Activated T-cell treated with anti-CD3 and anti-CD28 coated beads, Interleukin-2, amount 50 U/mL, for 72 hours (primary cell): Measurements from ENCODE around the gene SUN5. TPM values are rescaled to one million over a fixed set of nuclear protein-coding genes. Genes with fewer than 3 reads are reported as not detected.

Source experiments
- ATAC-seq, 2 donors: fragments of 150-1000 bp; cut with Tn5 transposase; replicated peaks in 1 of 2; 2 replicates each; pipeline ENCODE4 v1.10.0; 2021; ENCODE audit warnings: moderate library complexity in 2 of 2, mild to moderate bottlenecking in 1 of 2
- DNase-seq, 2 donors: peaks; one replicate each; pipeline ENCODE4 v3.0.0; 2021 to 2022; ENCODE audit warnings: mixed read lengths in 1 of 2
- H3K27ac Mint-ChIP-seq: one replicate; pipeline ENCODE4 v1.8.0; 2022; ENCODE audit warnings: mild to moderate bottlenecking, moderate library complexity, mixed read lengths
- H3K27me3 Mint-ChIP-seq: one replicate; pipeline ENCODE4 v1.8.0; 2022; ENCODE audit warnings: low read depth, mixed read lengths
- H3K36me3 Mint-ChIP-seq, 2 donors: one replicate each; pipeline ENCODE4 v1.8.0; 2022; ENCODE audit warnings: mixed read lengths in 2 of 2, mild to moderate bottlenecking in 1 of 2; ENCODE audit not compliant: insufficient read depth in 2 of 2
- H3K4me1 Mint-ChIP-seq: one replicate; pipeline ENCODE4 v1.8.0; 2022; ENCODE audit warnings: low read depth, mixed read lengths
- H3K4me3 Mint-ChIP-seq, 2 donors: one replicate each; pipeline ENCODE4 v1.8.0; 2022; ENCODE audit warnings: mild to moderate bottlenecking in 2 of 2, mixed read lengths in 2 of 2, moderate library complexity in 2 of 2
- H3K9me3 Mint-ChIP-seq, 2 donors: one replicate each; pipeline ENCODE4 v1.8.0; 2022; ENCODE audit warnings: mixed read lengths in 2 of 2
- total RNA-seq, 2 donors: library from RNA; stranded (reverse); gene quantifications; one replicate each; pipeline ENCODE4 v1.2.3, GENCODE V29; 2022

SUN5 gene
- total RNA-seq, 2 donors from 2014 or later = not detected

- no peaks in the 10 kb centered on the region for H3K27me3 Mint-ChIP-seq
- ATAC-seq = no peak
- no peaks in the 10 kb centered on the region for H3K36me3 Mint-ChIP-seq
- H3K9me3 Mint-ChIP-seq = no peaks in the 10 kb centered on the region
- DNase-seq = no peak
- H3K4me3 Mint-ChIP-seq = no peak overlapping the region
- no peaks in the 10 kb centered on the region for H3K4me1 Mint-ChIP-seq
- no peak overlapping the region for H3K27ac Mint-ChIP-seq
These were observed 19.4 kb upstream of the SUN5 start for GRCh38 chr20:33023439-33024242.

DNA sequence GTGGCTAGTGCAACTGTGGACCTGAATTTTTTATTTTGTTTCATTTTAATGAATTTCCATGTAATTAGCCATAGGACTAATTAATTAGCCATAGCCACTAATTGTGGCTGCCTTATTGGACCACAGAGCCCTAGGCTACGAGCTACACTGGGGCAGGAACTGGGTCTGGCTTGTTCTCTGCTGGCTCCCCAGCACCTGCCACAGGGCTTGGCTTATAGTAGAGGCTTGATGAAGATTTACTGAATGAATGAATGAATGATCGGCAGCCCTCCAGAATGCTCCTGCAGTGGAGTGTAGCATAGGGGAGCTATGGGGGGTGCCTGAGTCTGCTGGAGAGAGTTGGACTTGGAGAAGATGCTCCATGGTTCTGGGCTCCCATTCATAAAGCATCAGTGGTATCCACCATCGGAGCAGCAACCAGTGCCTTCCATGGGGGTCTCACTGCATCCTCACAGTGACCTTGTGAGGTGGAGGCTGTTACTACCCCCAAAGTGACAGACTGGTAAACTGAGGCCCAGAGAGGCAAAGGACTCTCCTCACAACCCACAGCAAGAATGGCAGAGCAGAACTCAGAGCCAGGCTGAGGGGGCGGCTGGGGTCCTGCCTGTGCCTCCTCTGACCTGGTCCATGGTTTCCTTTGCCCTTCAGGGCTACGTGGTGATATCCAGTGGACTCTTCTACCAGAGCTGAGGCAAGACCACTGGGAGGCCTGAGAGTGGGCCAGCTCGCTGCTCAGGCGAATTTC, 18.6 kb upstream of the SUN5 start:
- ATAC-seq (no peak), DNase-seq (no peak)
- no peaks in the 10 kb centered on the region for H3K4me1 Mint-ChIP-seq
- no peaks in the 10 kb centered on the region for H3K27me3 Mint-ChIP-seq
- no peaks in the 10 kb centered on the region for H3K9me3 Mint-ChIP-seq
- no peak overlapping the region for H3K27ac Mint-ChIP-seq
- no peaks in the 10 kb centered on the region for H3K36me3 Mint-ChIP-seq
- H3K4me3 Mint-ChIP-seq = no peak overlapping the region

DNA sequence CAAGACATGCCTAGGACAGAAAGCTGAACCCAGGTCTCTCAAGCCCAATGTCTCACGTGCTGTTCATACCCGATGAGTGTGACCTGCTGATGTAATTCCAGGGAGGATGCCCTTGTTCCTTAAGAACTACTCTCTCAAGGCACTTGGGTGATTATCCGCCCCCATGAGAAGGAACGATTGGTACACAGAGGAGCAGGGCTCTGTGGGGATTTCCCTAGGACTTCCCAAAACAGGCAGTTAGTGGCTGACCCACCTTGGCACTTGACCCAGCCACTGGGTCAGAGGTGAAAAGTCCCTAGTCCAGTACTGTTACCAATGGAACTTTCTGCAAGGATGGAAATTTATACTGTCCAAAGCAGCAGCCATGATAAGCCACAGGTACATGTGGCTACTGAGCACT, 18.1 kb upstream of the SUN5 start:
- DNase-seq (no peak), ATAC-seq (no peak)
- no peak overlapping the region for H3K4me3 Mint-ChIP-seq

GRCh38 chr20:33021879-33022278, 17.6 kb upstream of the SUN5 start:
- H3K27me3 Mint-ChIP-seq = no peaks in the 10 kb centered on the region

More for the DNA sequence above, 18.1 kb upstream of the SUN5 start:
- Mint-ChIP-seq H3K9me3 (no peaks in the 10 kb centered on the region), H3K27me3 (no peaks in the 10 kb centered on the region), H3K36me3 (no peaks in the 10 kb centered on the region), H3K27ac (no peak overlapping the region), H3K4me1 (no peaks in the 10 kb centered on the region)

DNA sequence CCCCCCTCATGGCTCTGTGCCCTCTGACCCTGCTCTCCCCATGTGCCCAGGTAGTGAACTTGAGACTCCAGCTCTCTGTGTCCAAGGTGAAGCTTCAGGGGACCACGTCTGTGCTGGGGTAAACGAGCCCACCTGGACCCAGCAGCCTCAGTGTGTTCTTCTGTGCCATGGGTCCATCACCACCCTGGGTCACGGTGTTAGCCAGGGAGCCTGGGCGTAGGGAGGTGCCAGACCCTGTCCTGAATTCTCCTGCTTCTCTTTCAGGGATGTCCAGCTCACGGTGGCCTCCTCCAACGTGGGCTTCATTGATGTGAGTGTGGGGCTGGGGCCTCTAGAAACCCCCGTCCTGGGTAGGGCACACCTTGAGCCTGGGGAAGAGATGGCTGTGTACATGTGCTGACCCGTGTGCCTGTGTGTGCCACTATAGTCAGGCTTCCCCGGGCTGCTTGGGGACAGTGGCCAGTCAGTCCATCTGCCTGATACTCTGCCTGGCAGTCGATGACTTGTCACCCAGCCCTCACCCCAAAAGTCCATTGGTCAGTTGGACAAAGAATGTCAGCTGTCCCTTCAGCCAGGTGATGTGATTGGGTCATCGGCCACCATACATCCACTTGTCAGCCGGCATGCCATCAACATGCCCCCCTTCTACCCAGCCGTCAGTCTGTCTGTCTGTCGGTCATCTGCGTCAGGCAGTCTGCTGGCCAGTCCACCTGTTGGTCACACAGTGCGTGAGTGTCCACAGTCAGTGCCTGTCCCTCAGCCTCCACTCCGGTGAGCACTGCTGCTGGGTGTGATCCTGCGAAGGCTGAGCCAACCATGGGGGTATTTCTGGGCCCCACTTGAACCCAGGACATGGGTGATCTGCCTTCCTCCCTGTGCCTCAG, 16.3 kb upstream of the SUN5 start:
- no peaks in the 10 kb centered on the region for H3K9me3 Mint-ChIP-seq
- no peaks in the 10 kb centered on the region for H3K4me1 Mint-ChIP-seq
- H3K36me3 Mint-ChIP-seq = no peaks in the 10 kb centered on the region
- no peak overlapping the region for H3K27ac Mint-ChIP-seq
- no peak for DNase-seq
- ATAC-seq = no peak
- no peak overlapping the region for H3K4me3 Mint-ChIP-seq
- H3K27me3 Mint-ChIP-seq = no peaks in the 10 kb centered on the region

More at GRCh38 chr20:33021879-33022278, 17.6 kb upstream of the SUN5 start:
- H3K9me3 Mint-ChIP-seq = no peaks in the 10 kb centered on the region
- H3K4me3 Mint-ChIP-seq = no peak overlapping the region
- no peaks in the 10 kb centered on the region for H3K36me3 Mint-ChIP-seq
- no peak overlapping the region for H3K27ac Mint-ChIP-seq
- ATAC-seq (no peak), DNase-seq (no peak)
- H3K4me1 Mint-ChIP-seq = no peaks in the 10 kb centered on the region

DNA sequence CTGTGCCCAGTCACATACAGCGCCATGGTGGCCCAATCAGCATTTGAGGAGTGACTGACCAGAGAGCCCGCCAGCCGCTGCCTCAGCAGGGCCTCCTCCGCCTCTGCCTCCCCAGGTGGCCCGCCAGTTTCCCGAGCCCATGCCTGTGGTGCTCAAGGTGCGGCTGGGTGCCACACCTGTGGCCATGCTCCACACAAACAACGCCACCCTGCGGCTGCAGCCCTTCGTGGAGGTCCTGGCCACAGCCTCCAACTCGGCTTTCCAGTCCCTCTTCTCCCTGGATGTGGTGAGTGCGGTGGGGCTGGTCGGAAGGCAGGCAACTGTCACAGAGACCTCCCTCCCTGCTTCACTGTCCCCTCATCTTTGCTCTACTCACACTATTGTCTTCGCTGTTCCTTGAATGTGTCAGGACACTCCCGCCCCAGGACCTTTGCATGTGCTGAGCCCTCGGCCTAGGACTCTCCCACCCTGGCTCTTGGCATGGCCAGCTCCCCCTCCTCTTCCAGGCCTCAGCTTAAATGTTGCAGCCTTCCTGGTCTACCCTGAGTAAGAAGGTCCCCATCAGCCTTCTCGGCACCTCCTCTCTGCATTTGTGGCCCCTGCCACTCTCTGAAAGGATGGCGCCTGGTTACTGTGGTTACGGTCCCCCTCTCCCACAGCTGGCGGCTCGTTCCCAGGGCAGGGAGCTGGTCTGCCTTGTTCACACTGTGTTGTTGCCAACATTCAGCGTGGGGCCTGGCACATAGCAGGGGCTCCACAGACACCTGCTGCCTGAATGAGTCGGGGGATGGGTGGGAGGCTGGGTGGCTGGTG, 15.4 kb upstream of the SUN5 start:
- Mint-ChIP-seq H3K27ac (no peak overlapping the region), H3K36me3 (no peaks in the 10 kb centered on the region), H3K4me1 (peaks cover 1% of the 10 kb centered on the region), H3K27me3 (no peaks in the 10 kb centered on the region), H3K4me3 (no peak overlapping the region), H3K9me3 (no peaks in the 10 kb centered on the region)
- DNase-seq = no peak
- no peak for ATAC-seq

- no peaks in the 10 kb centered on the region for H3K27me3 Mint-ChIP-seq
- no peak for ATAC-seq
- H3K4me3 Mint-ChIP-seq = no peak overlapping the region
- no peak for DNase-seq
- no peaks in the 10 kb centered on the region for H3K36me3 Mint-ChIP-seq
- peaks cover 3% of the 10 kb centered on the region for H3K4me1 Mint-ChIP-seq
- H3K27ac Mint-ChIP-seq = no peak overlapping the region
- no peaks in the 10 kb centered on the region for H3K9me3 Mint-ChIP-seq
These were observed 14.1 kb upstream of the SUN5 start for GRCh38 chr20:33018169-33018931.

GRCh38 chr20:33017542-33017941, 13.3 kb upstream of the SUN5 start:
- Mint-ChIP-seq H3K4me1 (peaks cover 3% of the 10 kb centered on the region), H3K4me3 (no peak overlapping the region), H3K27ac (no peak overlapping the region), H3K9me3 (no peaks in the 10 kb centered on the region), H3K36me3 (no peaks in the 10 kb centered on the region), H3K27me3 (no peaks in the 10 kb centered on the region)
- ATAC-seq (no peak), DNase-seq (no peak)

DNA sequence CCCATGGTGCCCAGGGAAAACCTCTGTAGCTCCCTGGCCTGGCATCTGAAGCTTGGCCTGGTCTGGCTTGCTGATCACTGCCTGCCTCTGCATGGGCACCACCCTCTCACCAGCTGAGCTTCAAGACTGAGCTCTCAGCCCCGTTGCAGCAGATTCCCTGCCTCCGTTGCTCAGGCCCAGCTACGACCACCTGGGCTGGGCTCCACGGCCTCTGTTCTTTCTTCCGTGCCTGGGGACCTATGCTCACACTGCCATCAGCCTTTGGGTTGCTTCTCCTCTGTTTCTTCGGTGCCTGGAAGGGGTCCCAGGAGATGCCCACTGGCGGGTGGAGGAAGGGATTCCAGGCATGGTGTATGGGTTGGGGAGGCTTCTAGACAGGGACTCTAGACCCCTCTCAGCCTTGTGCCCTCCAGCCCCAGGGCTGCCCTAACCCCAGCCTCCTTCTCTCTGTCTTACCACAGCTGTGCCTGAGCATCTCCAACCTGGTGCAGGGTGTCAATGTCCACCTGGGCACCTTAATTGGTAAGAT, 12.4 kb upstream of the SUN5 start:
- Mint-ChIP-seq H3K27me3 (no peaks in the 10 kb centered on the region), H3K27ac (no peak overlapping the region)

DNA sequence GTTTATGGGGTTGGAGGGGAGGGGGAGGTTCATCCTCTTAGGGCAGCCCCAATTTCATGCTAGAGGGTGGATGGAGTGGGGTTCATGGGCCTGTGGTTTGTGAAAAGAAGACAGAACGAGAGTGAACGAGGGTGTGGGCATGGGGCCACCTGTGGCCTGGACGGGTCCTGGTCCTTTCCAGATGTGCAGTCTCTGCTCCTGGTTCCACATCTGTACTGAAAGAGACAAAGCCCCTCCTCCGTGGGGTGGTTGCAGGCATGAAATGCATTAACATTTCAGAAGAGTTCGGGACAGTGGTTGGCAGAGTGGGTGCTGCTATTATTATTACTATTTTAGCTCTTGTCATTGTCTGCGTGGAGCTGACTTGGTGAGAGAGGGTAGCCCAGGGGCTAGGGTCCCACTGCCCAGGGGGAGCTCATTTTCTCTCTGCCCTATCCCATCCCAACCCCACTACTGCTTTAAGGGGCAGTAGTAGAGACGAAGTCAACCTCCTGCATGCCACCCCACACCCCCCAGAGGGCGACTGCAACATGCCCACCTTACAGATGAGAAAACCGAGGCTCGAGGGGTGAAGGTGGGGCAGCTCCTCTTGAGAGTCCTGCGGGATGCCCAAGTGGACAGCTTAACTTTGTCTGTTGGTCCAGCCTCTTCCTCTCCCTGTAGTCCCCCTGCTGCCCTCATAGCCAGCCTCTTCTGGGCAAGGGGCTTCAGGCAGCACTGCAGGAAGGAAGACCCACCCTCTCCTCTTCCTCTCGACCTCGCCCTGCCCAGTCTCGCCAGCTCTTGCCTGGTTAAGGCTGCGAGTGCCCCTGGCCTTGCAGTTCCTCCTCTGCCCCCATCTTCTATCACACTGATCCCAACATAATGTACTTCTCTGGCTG, 11.7 kb upstream of the SUN5 start:
- DNase-seq (no peak), ATAC-seq (no peak)
- H3K27me3 Mint-ChIP-seq = no peaks in the 10 kb centered on the region
- no peaks in the 10 kb centered on the region for H3K9me3 Mint-ChIP-seq
- H3K36me3 Mint-ChIP-seq = no peaks in the 10 kb centered on the region
- peaks cover 3% of the 10 kb centered on the region for H3K4me1 Mint-ChIP-seq
- H3K27ac Mint-ChIP-seq = no peak overlapping the region
- no peak overlapping the region for H3K4me3 Mint-ChIP-seq

More for the DNA sequence above, 12.4 kb upstream of the SUN5 start:
- peaks cover 3% of the 10 kb centered on the region for H3K4me1 Mint-ChIP-seq
- DNase-seq (no peak), ATAC-seq (no peak)
- no peaks in the 10 kb centered on the region for H3K9me3 Mint-ChIP-seq
- no peak overlapping the region for H3K4me3 Mint-ChIP-seq
- H3K36me3 Mint-ChIP-seq = no peaks in the 10 kb centered on the region

- H3K4me1 Mint-ChIP-seq = peaks cover 3% of the 10 kb centered on the region
These were observed 10.9 kb upstream of the SUN5 start for GRCh38 chr20:33015114-33015484.

More at GRCh38 chr20:33015114-33015484, 10.9 kb upstream of the SUN5 start:
- H3K9me3 Mint-ChIP-seq = no peaks in the 10 kb centered on the region
- H3K4me3 Mint-ChIP-seq = no peak overlapping the region
- DNase-seq (no peak), ATAC-seq (no peak)
- no peak overlapping the region for H3K27ac Mint-ChIP-seq
- no peaks in the 10 kb centered on the region for H3K36me3 Mint-ChIP-seq
- H3K27me3 Mint-ChIP-seq = no peaks in the 10 kb centered on the region
